Mucosa of rectum (tissue), 2 donors: ENCODE results near the gene FOXO1.
A peak's percentile ranks its signal among the peaks of the same experiment; 100 is the strongest.
"Not testable (repeated sequence)": the region's sequence is repeated elsewhere in the genome, so short reads cannot be mapped to it uniquely, and the experiment has no call there.

Source experiments
- H3K27ac ChIP-seq, 2 donors: one replicate each; pipeline ENCODE4 v1.7.0; 2013; ENCODE audit warnings: inconsistent platforms in 2 of 2, low read depth in 2 of 2, low read length in 2 of 2
- H3K27me3 ChIP-seq, 2 donors: one replicate each; pipeline ENCODE4 v1.7.0; 2013; ENCODE audit warnings: low read length in 2 of 2; ENCODE audit not compliant: control insufficient read depth in 2 of 2, insufficient read depth in 2 of 2
- H3K36me3 ChIP-seq, 2 donors: one replicate each; pipeline ENCODE4 v1.7.0; 2013; ENCODE audit warnings: low read length in 2 of 2; ENCODE audit not compliant: control insufficient read depth in 2 of 2, insufficient read depth in 2 of 2
- H3K4me1 ChIP-seq, 2 donors: one replicate each; pipeline ENCODE4 v1.7.0; 2013; ENCODE audit warnings: low read length in 2 of 2, mild to moderate bottlenecking in 1 of 2; ENCODE audit not compliant: control insufficient read depth in 2 of 2, insufficient read depth in 2 of 2
- H3K4me3 ChIP-seq, 2 donors: one replicate each; pipeline ENCODE4 v1.7.0; 2013; ENCODE audit warnings: low read length in 2 of 2
- H3K9ac ChIP-seq, 2 donors: one replicate each; pipeline ENCODE4 v1.7.0; 2013; ENCODE audit warnings: low read length in 2 of 2, low read depth in 1 of 2, mild to moderate bottlenecking in 1 of 2
- H3K9me3 ChIP-seq, 2 donors: one replicate each; pipeline ENCODE4 v1.7.0; 2013; ENCODE audit warnings: low read length in 2 of 2; ENCODE audit not compliant: control insufficient read depth in 2 of 2
- donor health status: healthy.
- donor health status: Normal muscosa, but diverticular disease.

The FOXO1 gene

DNA sequence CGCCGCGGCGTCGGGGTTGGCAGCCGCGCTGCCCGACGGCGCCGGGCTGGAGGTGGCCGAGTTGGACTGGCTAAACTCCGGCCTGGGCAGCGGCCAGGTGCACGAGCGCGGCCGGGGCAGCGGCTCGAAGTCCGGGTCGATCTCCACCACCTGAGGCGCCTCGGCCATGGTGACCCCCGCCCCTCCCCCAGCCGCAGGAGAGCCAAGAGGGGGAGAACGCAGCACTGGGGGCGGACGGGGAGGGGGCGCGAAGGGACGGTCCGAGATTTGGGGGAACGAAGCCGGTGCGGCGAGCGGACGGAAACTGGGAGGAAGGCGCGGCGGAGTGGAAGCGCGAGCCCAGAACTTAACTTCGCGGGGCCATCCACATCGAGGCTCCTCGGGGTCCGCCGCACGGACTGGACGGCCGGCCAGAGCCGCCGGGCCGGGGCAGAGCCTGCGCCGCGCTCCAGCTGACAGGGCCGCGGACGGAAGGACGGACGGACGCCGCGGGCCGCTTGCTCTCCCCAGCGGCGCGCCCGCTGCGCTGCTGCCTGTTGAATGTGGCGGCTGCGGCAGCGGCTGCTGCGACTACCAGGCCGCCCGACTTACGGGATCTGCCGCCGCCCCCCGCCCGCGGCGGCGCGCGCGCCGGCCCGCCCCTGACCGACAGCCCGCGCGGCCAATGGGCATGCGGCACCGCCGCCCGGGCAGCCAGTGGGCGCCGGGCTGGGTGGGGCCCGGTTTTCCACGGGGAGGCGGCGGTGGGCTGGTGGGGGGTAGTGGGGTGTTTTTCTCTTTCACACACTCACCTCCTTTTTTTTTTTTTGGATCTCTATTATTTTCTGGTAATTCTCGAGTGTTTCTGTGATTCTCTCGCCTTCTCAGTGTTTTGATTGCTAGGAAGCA lies at the start of gene FOXO1:
FOXO1 (minus strand) TSS at position 597 of the 888 bp plus-strand sequence; CDS start at position 168, 429 bp downstream.
- Histone ChIP-seq H3K4me3 (peak within 1 kb of the TSS; percentile 85 to 90), H3K9ac (peak within 1 kb of the TSS; percentile 85 to 99), H3K27ac (peak within 1 kb of the TSS; percentile 97 to 99), H3K4me1 (peaks cover 13 to 18% of the 10 kb centered on the region in 2 donors), H3K27me3 (no peaks in the 10 kb centered on the region), H3K36me3 (no peaks in the 10 kb centered on the region), H3K9me3 (no peaks in the 10 kb centered on the region)

DNA sequence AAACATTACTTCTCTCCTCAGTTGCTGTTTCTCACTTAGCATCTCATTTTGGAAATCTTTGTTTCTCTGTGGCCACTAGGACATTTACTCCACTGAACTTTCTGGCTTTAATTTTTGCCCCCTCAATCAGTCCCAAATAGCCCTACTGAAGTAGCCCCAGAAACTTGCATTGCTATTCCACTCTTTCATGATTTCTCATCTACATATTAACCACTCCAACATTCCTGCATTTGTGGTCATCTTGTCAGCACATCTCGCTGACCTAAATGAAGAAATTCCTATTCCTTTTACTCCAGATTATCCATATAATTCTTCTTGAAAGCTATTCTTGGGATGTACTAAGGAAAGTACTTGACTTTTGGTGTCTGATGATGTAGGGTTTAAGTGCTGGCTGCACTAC lies 48.0 kb upstream of the FOXO1 start:
- H3K27me3 ChIP-seq = not testable (repeated sequence)

DNA sequence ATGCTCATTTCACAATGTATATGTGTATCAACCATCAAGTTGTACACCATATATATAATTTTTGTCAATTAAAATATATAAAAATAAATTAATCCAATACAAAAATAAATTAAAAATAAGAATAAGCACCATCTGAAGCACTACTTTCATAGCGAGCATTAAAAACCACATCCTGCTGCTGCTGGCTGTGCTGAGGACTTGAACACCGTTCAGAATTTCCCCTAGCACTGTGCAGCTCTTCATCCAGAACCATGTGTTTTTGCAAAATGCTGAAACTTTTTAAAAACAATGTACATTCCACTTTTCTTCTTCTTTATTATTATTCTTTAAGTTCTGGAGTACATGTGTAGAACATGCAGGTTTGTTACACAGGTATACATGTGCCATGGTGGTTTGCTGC lies 40.0 kb upstream of the FOXO1 start:
- no peaks in the 10 kb centered on the region for H3K36me3 ChIP-seq
- H3K9ac ChIP-seq = no peak overlapping the region
- no peaks in the 10 kb centered on the region for H3K9me3 ChIP-seq
- no peaks in the 10 kb centered on the region for H3K27me3 ChIP-seq
- no peaks in the 10 kb centered on the region for H3K4me1 ChIP-seq
- H3K27ac ChIP-seq = no peak overlapping the region
- H3K4me3 ChIP-seq = no peak overlapping the region

More for the DNA sequence above, 48.0 kb upstream of the FOXO1 start:
- not testable (repeated sequence) for H3K9me3 ChIP-seq, H3K4me3 ChIP-seq, H3K27ac ChIP-seq, H3K9ac ChIP-seq, H3K4me1 ChIP-seq
- peaks cover 4 to 11% of the 10 kb centered on the region in 2 donors for H3K36me3 ChIP-seq

DNA sequence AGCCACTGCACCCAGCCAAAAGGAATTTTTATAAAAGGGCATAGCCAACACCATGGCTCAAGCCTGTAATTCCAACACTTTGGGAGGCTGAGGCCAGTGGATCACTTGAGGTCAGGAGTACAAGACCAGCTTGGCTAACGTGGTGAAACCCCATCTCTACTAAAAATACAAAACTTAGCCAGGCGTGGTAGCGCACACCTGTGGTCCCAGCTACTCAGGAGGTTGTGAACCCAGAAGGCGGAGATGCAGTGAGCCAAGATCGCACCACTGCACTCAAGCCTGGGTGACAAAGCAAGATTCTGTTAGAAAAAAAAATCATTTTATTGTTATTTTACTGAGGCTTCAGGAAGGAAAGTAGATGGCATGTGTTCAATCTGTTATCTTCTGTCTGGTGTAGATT lies 31.3 kb upstream of the FOXO1 start:
- Histone ChIP-seq H3K36me3 (no peaks in the 10 kb centered on the region), H3K4me3 (no peak overlapping the region), H3K9ac (no peak overlapping the region), H3K27ac (no peak overlapping the region), H3K27me3 (no peaks in the 10 kb centered on the region), H3K4me1 (no peaks in the 10 kb centered on the region), H3K9me3 (no peaks in the 10 kb centered on the region)

DNA sequence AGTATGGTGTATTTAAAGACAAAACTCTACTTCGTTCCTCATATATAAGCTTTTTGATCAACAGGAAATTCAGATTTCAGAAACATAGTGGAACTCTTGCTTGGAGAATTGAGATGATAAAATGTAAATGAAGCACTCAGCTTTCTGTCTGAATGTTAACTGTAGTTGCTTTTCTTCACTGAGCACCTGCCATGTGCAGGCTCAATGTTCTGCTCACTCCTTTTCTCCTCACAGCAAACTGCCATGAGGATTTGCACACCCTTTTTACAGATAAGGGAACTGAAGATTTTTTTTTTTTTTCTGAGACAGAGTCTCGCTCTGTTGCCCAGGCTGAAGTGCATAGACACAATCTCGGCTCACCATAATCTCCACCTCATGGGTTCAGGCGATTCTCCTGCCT lies 28.0 kb upstream of the FOXO1 start:
- H3K9ac ChIP-seq = no peak overlapping the region
- no peaks in the 10 kb centered on the region for H3K27me3 ChIP-seq
- no peaks in the 10 kb centered on the region for H3K36me3 ChIP-seq
- no peak overlapping the region for H3K27ac ChIP-seq
- H3K4me1 ChIP-seq = no peaks in the 10 kb centered on the region
- H3K9me3 ChIP-seq = no peaks in the 10 kb centered on the region
- H3K4me3 ChIP-seq = no peak overlapping the region

DNA sequence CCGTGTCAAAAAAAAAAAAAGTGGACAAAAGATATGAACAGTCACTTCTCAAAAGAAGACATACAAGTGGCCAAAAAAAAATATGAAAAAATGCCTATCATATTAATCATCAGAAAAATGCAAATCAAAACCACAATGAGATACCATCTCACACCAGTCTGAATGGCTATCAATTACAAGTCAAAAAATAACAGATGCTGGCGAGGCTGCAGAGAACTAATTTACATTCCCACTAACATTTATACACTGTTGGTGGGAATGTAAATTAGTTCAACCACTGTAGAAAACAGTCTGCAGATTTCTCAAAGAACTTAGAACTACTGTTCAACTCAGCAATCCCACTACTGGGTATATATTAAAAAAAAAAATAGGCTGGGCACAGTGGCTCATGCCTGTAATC lies 26.5 kb upstream of the FOXO1 start:
- no peaks in the 10 kb centered on the region for H3K9me3 ChIP-seq
- H3K9ac ChIP-seq = no peak overlapping the region
- H3K4me3 ChIP-seq = no peak overlapping the region
- no peaks in the 10 kb centered on the region for H3K36me3 ChIP-seq
- no peaks in the 10 kb centered on the region for H3K4me1 ChIP-seq
- no peak overlapping the region for H3K27ac ChIP-seq
- H3K27me3 ChIP-seq = no peaks in the 10 kb centered on the region

DNA sequence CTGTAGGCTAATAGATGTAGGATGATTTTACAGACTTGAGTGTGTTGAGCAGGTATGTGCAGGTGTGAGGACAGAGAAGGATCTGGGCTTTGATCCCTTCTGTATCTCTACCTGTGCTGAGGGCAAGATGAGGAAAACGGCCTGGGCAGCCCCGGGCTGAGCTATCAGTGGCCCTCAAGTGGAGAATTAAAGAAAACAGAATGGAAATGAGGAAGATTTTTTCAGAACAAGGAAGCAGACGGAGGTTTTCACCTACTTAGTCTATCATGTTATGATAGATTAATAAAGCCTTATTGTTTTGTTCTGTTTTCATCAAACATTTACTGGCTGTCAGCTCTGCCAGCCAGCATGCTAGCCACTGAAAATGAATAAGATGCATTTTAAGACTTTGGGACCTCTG lies 22.3 kb upstream of the FOXO1 start:
- Histone ChIP-seq H3K4me1 (no peaks in the 10 kb centered on the region), H3K9ac (no peak overlapping the region), H3K36me3 (no peaks in the 10 kb centered on the region), H3K27ac (no peak overlapping the region), H3K4me3 (no peak overlapping the region), H3K27me3 (no peaks in the 10 kb centered on the region), H3K9me3 (no peaks in the 10 kb centered on the region)

DNA sequence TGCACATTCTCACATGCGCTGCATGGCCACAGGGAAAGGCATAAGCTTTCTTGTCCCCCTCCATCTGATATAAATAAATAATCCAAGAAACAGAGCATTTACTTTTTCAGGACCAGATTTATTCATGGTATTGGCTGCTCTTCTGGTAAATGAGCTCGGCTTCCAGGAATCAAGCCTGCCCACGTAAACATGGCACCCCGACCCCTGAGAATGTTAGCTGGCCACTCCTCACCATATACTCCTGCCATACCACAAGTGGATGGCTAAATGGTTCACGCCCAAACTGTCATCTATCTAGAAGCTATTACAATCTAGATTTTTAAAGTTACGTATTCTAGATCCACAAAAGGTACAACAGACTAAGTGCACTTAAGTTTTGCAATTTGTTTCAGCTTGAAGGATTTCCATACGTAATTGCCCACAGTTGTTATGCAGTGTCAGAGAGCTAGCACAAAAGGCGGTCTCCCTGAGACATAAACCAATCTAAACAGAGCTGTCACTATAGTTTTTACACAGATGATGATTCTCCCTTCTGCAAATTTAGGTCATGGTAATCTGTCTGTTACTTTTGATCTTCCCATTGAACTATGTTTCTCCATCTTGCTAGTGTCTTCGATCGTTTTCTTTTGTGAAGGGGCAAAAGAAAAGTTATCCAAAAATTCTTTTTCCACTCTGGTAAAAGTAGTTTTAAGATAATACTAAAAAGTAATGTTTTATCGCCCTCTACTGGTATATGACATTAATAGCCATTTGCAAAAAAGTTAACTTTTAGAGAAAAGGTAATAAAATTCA lies 16.2 kb upstream of the FOXO1 start:
- H3K27ac ChIP-seq = no peak overlapping the region
- H3K9ac ChIP-seq = no peak overlapping the region
- no peaks in the 10 kb centered on the region for H3K9me3 ChIP-seq
- H3K27me3 ChIP-seq = no peaks in the 10 kb centered on the region
- H3K4me3 ChIP-seq = no peak overlapping the region
- H3K4me1 ChIP-seq = peaks cover 0 to 3% of the 10 kb centered on the region in 2 donors
- H3K36me3 ChIP-seq = no peaks in the 10 kb centered on the region

DNA sequence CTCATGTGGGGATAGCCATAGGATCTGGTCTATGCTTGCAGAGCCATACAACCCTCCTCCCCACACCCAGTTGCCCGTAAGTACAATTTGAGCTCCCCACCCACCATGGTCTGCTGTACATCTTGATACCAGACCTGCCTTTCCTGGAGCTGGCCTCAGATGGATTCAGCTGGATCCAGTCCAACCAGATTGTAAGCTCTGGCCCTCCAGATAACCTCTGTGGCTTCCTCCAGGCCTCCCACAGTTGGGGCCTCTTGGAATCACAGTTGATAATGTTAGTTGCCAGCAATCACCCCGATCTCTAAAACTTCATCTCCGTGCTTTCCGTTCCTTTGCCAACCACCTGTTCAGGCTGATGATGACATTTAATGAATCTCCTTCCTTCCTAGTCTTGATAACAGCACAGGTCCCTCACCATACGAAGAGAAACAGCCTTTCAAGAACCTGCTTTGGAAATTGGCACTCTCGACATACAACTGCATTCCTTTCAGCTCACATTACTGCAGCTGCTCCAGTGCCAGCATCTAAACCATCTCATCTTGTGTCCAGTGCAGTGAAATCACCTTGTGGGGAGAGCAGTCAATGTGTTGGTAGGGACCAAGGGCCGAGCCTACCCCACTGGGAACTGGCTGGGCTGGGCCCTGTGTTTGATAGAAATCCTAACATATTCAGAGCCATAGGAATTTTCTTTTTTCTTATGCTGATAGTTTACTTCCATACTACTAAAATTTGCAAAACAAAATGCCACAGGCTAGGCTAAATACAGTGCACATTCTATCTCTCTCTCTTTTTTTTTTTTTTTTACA lies 15.1 kb upstream of the FOXO1 start:
- H3K4me3 ChIP-seq = no peak overlapping the region
- H3K27ac ChIP-seq = no peak overlapping the region
- H3K4me1 ChIP-seq = peaks cover 0 to 3% of the 10 kb centered on the region in 2 donors
- no peaks in the 10 kb centered on the region for H3K36me3 ChIP-seq
- H3K27me3 ChIP-seq = no peaks in the 10 kb centered on the region
- no peaks in the 10 kb centered on the region for H3K9me3 ChIP-seq
- H3K9ac ChIP-seq = no peak overlapping the region
